NB4 (cell line): ENCODE results near the gene CROCC2.

Experiments used
- MYC ChIP-seq: IDR thresholded peaks from 2 replicates; pipeline ENCODE4 v1.6.1; 2011; ENCODE audit warnings: low read depth, low read length
- POLR2A ChIP-seq: IDR thresholded peaks from 2 replicates; pipeline ENCODE4 v1.6.1; 2011; ENCODE audit warnings: mild to moderate bottlenecking; ENCODE audit not compliant: insufficient read length; ENCODE audit errors: extremely low read depth
- TF ChIP-seq, protein P1 (sequence below): IDR thresholded peaks from one replicate; pipeline ENCODE4 v1.5.1; 2012; ENCODE audit warnings: low read depth, low read length
- TF ChIP-seq, protein P2 (sequence below): IDR thresholded peaks from 2 replicates; pipeline ENCODE4 v1.6.1; 2011; ENCODE audit warnings: low read depth, low read length

DNA sequence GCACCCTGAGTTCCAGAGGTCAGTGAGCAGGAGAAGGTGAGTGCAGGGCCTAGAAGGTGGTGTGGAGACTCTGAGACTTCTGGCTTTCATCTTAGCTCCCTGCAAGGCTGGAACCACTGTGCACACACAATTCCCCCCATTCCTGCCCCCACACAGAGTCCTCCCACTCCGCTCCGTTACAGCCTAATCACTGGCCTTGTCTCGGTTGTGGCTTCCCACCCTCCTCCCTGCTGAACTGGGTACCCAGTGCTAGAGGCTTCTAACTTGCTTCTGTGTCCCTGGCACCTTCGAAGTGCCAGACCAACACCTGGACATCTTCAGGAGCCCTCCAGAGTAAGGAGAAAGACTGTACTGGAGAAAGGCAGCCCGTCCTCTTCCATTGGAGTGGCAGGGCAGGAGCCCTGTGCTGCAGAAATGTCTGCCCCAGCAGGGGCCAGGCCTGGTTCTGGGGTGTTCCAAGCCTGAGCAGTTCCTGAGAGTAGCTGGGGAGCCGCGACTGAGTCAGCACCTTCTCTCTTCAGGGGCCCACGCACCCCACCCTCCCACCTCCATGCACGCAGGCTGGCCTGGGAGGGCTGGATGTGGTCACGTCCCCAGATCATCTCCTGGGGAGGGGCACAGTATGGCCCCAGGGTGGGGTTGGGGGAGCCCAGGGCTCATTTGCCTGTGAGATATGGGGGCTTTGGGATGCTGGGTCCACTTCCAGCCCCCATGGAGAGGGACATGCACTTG lies 23.4 kb downstream of the CROCC2 start:
- TF ChIP-seq, protein P1, sequence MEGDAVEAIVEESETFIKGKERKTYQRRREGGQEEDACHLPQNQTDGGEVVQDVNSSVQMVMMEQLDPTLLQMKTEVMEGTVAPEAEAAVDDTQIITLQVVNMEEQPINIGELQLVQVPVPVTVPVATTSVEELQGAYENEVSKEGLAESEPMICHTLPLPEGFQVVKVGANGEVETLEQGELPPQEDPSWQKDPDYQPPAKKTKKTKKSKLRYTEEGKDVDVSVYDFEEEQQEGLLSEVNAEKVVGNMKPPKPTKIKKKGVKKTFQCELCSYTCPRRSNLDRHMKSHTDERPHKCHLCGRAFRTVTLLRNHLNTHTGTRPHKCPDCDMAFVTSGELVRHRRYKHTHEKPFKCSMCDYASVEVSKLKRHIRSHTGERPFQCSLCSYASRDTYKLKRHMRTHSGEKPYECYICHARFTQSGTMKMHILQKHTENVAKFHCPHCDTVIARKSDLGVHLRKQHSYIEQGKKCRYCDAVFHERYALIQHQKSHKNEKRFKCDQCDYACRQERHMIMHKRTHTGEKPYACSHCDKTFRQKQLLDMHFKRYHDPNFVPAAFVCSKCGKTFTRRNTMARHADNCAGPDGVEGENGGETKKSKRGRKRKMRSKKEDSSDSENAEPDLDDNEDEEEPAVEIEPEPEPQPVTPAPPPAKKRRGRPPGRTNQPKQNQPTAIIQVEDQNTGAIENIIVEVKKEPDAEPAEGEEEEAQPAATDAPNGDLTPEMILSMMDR = no peak
- no peak for TF ChIP-seq POLR2A
- no peak for TF ChIP-seq MYC
- TF ChIP-seq, protein P2, sequence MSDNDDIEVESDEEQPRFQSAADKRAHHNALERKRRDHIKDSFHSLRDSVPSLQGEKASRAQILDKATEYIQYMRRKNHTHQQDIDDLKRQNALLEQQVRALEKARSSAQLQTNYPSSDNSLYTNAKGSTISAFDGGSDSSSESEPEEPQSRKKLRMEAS = no peak
